NCI-H2196 (cell line): ENCODE measurements around the gene GTPBP6.
"Not testable (repeated sequence)": the region's sequence is repeated elsewhere in the genome, so short reads cannot be mapped to it uniquely, and the experiment has no call there.

ENCODE experiments used
- DNase-seq: peaks from one replicate; lab custom pipeline; 2025; ENCODE audit not compliant: unreplicated experiment; lab: John Stamatoyannopoulos, UW

Gene GTPBP6

DNA sequence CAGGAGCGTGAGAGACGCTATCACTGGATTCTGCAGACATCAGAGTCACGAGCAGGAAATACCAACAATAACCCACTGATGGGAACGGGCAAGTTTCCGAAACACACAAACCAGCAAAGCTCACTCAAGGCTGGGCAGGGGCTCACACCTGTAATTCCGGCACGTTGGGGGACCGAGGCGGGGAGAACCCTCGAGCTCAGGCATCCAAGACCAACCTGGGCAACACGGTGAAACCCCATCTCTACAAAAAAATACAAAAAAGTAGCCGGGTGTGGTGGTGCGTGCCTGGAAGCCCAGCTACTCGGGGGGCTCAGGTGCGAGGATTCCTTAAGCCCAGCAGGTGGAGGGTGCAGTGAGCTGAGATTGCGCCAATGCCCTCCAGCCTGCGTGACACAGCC is 17.2 kb upstream of the GTPBP6 start:
- no peak for DNase-seq

DNA sequence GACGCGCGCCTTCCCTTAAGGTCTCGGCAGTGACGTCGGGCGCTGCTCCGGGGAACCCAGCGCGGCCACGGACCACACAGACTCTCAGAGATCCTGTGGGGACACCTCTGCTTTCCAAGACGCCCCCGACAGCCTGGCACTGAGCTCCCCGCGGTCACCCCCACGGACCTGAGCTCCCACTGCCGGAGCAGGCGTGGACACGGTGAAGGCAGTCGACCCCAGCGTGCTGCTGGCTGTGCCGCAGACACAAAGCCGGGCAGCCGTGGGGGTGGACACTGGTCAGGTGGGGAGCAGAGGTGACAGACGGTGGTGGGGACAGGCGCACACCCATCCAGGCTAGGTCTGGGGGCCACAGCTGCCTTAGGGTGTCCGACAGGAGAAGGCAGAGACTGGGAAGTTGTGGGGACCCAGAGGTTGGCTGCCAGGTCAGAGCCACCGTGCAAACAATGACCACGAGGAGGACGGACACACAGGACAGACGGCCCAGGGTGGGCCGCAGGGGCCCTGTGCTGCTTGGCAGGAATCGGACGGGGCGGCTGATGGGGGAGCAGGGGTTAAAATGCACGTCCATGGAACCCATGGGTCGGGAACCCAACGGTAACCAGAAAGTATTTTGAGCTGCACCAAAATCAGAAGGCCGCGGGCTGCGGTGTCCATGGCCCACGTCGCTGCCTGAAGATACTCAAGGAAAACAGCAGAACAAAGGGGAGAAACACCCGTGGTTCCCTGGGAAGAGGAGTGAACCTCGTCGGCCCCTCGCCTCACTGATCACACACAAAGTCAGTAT is 16.6 kb upstream of the GTPBP6 start:
- no peak for DNase-seq

DNA sequence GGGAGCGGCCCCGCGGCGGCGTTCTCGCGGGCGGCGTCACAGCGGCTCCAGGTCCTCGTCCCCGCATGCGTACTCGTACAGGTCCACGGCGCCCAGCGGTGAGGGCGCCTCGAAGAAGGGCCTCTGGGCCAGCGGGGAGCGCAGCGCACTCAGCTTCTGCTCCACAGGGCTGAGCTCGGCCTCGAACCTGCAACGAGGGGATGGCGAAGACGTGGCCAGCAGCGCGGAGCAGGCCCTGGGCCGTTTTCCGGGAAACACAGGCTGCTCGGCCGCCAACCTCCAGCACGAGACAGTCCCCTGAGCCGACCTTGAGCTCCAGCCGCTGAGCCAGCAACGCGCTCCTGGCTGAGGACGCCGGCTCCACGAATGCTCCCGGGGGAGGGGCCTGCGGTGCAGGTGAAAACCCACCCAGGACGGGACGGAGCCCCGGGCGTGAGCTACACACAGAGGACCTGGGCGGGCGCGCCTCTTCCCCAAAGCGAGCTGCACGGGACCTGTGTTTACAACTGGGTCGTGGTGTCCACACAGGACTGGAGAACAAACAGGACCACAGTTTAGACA is 15.8 kb upstream of the GTPBP6 start:
- DNase-seq: no peak

DNA sequence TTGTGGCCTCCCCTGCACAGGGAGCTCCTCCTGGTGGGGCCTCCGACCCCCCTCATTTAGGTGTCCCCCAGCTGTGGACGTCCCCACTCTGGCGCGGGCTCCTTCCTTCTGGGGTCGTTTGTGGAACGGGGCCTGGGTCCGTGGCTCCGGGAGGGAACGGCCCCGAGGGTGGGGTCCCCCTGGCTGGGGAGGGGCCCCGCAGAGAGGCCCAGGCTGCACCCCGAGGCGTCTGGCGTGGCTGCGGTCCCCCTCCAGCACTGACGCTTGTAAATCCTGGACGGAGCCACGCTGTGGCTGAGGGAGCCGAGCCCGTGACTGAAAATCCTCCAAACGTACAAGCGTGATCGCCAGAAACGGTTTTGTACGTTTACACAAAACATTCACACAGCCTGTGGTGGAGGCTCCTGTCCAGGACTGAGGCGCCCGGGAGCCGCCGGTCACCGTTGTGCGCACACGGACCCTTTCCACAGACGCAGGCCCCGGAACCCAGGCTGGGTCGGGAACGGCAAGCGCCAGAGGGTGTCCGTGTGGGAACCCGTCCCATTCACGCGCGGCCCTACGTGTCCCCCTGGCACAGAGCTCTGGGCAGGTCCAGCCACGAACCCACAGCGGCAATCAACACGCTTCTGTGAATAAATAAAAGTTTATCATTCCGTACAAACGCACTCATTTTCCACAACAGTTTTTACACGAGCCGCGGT is 15.2 kb upstream of the GTPBP6 start:
- DNase-seq: no peak

DNA sequence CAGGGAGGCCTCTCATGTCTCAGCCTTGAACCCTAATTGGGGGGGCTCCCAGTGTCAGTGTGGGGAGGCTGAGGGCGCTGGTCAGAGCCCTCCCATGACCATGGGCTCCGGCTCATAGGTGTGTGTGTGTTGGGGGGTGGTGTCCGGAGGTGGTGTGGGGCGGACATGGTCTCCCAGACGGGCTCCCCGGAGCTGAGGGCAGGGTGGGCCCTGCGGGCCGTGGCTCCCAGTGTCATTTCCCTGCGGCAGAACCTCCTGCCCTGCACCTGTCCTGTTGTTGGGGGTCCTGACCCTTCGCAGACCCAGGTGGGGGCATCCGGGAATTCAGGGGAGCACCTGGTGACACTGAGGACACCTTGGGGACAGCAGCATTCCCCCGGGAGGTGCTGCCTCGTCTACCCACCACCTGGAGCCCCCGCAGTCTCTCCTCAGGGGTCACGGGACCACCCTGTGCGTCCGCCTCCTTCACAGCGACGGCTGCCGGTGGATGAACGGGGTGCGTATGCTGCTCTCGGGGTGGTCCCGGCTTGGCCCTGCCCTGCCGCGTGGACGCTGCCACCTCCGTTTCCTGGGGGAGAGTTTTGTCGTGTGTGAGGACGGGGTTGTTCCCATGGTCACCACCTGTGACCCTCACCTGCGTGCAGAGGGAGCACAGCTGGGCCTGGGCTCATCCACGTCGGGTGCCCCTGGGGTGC is 14.5 kb upstream of the GTPBP6 start:
- DNase-seq: no peak

DNA sequence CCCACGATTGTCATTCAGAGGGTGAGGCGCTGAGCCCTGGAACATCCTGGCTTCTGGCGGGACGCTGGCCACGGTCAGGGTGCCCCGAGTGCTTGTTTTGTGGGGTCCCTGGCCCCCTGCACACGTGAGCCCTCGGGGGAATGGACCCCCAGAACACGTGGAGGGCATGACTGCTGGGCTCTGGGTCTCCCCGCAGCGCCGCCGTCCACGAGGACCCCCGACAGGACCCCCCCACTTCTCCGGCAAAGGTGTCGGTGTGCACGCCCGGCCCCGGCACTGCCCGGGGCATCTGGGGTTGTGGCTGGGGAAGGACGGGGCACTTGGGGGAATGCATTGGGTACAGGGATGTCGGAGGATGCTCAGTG is 13.9 kb upstream of the GTPBP6 start:
- no peak for DNase-seq

DNA sequence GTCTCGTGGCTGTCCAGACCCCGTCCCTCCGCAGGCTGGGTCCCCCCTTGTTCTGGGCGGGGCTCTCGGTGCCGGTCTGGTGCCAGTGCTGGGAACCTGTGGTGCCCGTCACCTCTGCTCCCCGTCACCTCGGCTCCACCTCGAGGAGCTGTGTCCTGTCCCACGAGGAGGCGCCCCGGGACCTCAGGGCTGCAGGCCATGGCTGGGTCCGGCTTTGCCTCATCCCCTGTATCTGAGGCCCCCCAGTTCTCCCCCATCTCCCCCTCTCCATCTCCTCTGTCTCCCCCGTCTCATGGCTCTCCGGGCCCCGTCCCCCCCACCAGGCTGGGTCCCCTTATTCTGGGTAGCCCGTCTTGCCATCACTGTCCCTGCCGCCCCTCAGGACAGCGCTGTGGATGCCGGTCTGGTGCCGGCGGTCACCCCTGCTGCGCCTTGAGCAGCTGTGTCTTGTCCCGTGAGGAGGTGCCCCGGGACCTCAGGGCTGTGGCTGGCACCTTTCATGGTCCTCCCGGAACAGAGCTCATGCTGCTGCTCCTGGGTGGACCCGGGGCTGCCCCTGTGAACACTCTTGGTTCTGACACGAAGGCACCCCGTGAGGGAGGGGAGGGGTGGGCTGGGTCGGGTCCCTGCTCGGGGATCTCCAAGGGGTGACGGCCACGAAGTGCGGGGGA is 13.4 kb upstream of the GTPBP6 start:
- DNase-seq: no peak

DNA sequence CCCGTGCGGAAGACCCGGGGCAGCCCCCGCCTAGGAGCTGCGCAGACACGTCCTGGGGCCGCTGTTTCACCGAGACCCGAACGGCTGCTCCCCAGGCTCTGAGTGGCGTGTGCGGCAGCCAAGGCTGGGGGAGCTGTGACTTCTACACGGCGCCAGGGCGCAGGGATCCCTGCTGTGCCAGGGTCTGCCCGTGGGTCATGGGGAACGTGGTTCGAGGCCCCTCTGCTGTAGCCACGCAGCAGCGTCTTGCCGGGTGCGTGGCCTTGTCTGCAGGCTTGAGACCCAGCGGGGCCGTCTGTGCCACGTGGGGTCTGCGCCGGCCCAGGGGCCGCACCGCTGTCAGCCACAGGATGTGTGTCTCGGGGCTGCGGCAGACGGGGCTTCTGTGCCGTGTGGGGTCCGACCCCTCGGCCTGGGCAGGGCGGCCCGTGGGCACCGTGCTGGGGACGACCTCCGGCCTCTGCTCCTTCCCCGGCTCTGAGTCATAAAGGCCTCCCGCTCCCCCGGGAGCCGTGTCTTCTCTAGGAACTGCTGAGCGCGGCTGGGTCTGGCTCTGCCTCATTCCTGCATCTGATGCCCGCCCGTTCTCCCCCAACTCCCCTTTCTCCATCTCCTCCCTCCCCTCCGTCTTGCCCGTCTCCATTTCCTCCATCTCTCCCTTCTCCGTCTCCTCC is 12.7 kb upstream of the GTPBP6 start:
- DNase-seq: no peak

DNA sequence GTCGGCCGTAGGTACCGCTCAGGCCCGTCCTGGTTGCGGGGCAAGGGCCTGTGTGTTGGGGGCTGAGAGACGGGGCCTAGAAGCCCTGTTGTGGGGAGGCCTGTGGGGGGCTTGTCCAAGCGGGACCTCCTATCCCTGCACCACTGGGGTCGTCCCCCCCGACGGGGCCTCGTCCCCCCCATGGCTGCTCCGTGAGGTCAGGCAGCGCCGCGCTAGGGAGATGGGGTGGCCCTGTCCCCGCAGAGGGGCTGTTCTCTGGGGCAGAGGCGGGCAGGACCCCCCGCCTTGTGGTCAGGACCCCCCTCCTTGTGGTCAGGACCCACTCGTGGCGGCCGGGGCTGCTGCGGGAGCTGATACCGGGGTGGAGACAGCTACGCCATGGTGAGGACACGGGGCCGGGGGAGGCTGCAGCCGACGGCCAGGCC is 12.1 kb upstream of the GTPBP6 start:
- DNase-seq: no peak

DNA sequence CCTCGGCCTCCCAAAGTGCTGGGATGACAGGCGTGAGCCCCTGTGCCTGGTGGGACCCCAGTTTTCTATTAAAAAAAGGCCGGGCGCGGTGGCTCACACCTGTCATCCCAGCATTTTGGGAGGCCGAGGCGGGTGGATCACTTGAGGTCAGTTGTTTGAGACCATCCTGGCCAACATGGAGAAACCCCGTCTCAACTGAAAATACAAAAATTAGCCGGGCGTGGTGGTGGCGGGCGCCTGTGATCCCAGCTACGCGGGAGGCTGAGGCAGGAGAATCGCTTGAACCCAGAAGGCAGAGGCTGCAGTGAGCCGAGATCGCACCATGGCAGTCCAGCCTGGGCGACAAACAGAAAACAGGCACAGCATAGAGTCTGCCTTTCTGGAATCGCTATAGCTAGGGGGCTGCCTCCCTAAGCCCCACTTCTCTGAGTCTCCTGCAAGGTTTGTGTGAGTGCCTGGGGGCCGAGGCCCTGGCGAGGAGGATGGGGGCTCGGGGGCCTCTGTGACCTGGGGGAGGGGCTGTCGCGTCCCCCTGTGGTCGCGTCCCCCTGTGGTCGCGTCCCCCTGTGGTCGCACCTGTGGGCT is 11.6 kb upstream of the GTPBP6 start:
- not testable (repeated sequence) for DNase-seq

DNA sequence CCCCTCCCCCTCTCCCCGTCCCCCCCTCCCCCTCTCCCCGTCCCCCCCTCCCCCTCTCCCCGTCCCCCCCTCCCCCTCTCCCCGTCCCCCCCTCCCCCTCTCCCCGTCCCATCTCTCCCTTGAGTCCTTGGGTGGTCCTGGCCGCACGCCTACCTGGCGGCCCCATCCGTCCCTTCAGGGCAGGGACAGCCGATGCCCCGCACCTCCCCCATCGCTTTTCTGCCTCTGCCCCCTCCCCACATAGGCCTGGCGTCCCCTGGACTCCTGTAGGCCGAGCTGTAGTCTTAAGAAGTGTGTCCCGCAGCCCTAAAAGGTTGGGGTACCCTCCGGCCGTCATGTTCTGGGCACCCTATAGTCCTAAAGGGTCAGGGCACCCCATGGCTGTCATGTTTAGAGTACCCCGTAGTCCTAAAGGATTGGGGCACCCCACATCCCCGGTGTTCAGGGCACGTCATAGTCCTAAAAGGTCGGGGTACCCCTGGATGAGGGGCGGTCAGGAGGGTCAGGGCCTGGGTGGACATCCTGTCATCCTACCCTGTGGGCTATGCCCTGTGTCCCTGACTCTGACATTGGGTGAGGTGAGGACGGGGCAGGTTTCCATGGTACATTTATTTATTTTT is 10.8 kb upstream of the GTPBP6 start:
- DNase-seq: no peak

DNA sequence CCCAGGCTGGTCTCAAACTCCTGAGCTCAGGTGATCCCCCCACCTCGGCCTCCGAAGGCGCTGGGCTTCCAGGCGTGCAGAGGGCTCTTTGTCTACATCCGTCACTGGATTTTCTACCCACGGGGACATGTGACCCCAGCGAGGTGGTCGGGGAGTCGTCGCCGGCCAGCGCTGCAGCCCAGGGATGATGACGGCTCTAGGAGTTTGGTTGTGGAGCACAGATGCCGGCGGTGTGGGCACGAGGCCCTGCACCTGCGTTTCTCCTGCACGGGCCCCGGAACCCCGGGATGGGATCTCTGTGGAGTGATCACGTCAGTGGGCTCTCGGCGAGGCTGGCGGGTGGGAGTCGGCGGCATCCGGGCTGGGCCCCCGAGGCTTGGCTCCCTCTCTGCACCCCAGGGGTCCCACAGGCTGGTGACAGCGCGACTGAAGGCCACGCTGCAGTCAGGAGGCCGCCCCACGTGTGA is 9.1 kb upstream of the GTPBP6 start:
- no peak for DNase-seq

DNA sequence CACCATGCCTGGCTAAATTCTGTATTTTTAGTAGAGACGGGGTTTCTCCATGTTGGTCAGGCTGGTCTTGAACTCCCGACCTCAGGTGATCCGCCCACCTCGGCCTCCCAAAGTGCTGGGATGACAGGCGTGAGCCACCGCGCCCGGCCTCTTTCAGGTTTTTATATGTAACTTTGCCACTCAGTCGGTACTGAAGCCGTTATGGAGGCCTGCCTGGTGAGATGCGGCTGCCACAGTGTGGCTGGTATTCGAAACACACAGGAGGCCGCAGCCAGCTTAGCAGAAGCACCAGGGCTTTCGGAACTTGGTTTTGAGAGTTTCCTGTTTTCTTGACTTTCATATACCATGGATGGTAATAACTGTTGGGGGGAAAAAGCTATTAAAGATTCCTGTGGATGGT is 6.1 kb upstream of the GTPBP6 start:
- not testable (repeated sequence) for DNase-seq

DNA sequence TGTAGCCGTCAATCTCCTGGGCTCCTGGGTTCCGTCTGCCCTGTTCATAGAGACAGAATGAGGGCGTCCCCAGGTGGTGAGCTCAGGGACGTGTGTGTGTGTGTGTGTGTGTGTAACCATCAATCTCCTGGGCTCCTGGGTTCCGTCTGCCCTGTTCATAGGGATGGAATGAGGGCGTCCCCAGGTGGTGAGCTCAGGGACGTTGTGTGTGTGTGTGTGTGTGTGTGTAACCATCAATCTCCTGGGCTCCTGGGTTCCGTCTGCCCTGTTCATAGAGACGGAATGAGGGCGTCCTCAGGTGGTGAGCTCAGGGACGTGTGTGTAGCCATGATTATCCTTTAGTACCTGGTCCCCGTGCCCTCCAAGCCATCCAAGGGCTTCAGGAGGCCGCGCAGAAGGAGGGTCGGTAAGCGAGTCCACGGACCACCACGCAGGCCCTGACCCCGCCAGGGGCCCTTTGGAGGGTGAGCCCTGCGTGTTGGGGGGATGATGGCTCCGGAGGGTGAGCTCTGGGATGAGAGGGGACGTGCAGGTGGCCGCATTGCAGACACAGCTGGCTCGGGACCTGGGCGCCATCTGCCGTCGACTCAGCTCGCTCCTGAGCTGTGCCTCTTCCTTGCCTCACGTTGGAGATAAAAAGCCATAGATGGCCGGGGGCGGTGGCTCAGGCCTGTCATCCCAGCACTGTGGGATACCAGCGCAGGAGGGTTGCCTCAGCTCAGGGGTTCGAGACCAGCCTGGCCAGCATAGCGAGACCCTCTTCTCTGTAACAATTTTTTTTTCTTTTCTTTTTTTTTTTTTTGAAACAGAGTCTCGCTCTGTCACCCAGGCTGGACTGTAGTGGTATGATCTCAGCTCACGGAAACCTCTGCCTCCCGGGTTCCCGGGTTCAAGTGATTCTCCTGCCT is 5.4 kb upstream of the GTPBP6 start:
- no peak for DNase-seq

DNA sequence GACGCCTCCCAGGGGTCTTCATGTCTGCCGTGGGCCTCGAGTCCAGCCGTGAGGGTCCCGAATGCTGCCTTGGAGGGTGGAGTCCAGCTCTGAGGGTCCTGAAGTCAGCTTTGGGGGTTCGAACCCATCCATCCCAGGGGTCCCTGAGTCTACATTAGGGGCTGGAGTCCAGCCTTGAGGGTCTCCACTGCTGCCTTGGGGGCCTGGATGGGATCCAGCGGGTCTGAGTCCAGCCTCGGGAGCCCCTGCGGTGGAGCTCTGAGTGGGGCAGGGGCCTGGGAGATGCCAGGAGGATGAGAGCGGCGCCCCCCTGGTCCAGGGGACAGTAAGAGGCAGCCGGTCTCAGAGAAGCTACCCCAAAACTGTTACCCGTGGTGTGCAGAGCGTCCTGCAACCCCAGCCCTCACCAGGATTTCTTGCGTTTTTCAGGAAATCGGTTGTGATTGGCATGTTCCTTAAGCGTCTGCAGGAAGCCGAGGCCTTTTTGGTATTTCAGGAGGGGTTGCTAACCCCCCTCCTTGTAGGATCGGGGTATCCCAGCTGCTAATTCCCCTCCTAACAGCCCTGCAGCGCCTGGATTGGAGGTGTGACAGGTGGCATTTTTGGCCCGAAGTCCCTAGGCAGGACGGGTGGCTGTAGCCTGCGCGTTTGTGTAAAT is 1.7 kb upstream of the GTPBP6 start:
- DNase-seq: no peak

DNA sequence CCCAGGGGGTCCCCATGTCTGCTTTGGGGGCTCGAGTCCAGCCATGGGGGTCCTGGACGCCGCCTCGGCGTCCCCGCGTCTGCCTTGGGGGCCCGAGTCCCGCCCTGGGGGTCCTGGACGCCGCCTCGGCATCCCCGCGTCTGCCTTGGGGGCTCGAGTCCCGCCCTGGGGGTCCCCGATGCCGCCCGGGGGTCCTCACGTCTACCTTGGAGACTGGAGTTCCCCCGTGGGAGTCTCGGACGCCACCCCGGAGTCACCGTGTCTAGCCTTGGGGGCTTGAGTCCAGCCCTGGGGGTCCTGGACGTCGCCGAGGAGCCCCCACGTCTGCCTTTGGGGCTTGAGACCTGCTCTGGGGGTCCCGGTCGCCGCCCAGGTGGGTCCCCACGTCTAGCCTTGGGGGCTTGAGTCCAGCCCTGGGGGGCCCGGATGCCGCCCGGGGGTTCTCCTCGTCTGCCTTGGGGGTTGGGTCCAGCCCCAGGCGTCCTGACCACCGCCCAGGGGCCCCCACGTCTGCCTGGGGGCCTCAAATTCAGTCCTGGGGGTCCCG is 1.1 kb upstream of the GTPBP6 start:
- no peak for DNase-seq

DNA sequence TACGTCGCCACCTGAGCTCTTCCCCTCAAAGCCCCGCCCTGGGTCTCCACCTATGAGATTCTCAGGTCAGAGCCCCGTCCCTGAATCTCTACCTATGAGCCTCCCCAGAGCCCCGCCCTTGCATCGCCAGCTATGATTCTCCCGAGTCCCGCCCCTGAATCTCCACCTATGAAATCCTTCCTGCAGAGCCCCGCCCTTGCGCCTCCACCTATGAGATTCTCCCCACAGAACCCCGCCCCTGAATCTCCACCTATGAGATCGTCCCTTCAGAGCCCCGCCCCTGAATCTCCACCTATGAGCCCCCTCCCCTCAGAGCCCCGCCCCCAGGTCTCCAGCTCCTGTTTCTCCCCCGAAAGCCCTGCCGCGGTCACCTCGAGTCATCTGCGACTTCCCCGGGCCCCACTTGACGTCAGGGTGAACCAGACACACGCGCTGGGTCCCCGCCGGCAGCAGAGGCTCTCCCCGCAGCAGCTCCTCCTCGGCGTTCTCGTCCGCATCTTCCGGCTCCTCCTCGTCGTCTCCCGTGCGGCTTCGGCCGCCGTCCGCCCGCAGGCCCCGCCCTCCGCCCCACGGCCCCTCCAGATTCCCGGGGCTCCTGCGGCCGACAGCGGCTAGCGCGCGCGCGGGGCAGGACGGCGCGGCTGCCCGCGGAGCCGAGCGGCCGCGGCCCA is 393 bp downstream of the GTPBP6 start:
- no peak for DNase-seq
